GM20000 (cell line): ENCODE results near the gene IFNA4.
A peak's percentile ranks its signal among the peaks of the same experiment; 100 is the strongest.
"Not testable (repeated sequence)": the region's sequence is repeated elsewhere in the genome, so short reads cannot be mapped to it uniquely, and the experiment has no call there.

Experiments used
- DNase-seq: peaks from one replicate; pipeline ENCODE4 v3.0.0; 2012; ENCODE audit warnings: low spot score
- TF ChIP-seq, protein P1 (sequence below): IDR thresholded peaks from 2 replicates; pipeline ENCODE4 v1.5.1; 2012; ENCODE audit warnings: mild to moderate bottlenecking, control low read depth; ENCODE audit errors: extremely low read depth, missing control alignments

The IFNA4 gene

DNA sequence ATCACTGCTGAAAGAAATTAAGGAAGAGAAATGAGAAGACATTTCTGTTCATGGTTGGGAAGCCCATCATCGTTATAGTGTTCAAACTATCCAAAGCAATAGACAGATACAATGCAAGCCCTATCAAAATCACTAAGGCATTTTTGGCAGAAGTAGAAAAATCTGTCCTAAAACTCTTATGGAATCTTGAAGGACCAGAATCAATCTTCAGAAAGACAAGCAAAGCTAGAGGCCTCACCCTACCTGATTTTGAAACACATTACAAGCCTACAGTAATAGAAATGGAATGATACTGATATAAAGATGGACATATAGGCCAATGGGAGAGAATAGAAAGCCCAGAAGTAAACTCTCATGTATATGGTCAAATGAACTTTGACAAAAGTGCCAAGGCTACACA lies 16.0 kb downstream of the IFNA4 start:
- TF ChIP-seq, protein P1, sequence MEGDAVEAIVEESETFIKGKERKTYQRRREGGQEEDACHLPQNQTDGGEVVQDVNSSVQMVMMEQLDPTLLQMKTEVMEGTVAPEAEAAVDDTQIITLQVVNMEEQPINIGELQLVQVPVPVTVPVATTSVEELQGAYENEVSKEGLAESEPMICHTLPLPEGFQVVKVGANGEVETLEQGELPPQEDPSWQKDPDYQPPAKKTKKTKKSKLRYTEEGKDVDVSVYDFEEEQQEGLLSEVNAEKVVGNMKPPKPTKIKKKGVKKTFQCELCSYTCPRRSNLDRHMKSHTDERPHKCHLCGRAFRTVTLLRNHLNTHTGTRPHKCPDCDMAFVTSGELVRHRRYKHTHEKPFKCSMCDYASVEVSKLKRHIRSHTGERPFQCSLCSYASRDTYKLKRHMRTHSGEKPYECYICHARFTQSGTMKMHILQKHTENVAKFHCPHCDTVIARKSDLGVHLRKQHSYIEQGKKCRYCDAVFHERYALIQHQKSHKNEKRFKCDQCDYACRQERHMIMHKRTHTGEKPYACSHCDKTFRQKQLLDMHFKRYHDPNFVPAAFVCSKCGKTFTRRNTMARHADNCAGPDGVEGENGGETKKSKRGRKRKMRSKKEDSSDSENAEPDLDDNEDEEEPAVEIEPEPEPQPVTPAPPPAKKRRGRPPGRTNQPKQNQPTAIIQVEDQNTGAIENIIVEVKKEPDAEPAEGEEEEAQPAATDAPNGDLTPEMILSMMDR, result no peak
- DNase-seq, result no peak

DNA sequence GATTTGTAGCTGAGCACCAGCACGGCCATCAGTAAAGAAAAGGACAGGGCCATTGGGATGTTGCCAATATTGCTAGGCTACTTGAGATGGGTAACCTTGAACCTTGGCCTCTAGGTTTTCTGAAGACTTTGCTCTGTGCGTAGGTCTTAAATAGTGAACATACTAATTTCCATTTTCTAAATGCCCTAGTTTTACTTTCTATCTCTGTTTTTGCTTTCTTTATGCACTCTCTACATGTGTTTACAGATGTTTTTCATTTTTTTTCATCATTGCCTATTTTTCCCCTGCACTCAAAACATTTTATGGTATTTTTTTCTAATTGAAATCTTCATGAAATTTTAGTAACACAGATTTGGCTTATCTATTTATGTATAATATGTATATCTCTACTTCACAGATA lies 20.8 kb downstream of the IFNA4 start, which contains the start of gene IFNA21:
Gene IFNA21 (minus strand): TSS at position 101 of the 400 bp plus-strand sequence. CDS start 48 bp downstream, at position 53.
- not testable (repeated sequence) for DNase-seq

DNA sequence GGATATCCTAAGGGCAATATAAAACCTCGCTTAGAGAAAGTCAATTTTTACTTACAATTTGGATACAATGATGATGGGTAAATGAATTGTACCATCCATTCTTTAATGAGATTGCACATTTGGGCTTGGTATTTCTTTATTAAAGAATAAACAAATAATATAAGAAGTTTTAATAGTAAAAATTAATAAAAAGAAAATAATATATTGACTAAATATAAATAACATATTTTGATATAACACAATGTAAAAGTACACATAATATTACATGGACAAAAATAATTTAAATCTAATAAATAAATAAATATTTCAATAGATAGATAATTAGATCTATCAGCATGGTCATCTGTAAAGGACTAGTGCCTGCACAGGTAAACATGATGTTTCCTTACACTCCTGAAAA lies 21.9 kb downstream of the IFNA4 start:
- TF ChIP-seq, protein P1, result no peak
- no peak for DNase-seq

DNA sequence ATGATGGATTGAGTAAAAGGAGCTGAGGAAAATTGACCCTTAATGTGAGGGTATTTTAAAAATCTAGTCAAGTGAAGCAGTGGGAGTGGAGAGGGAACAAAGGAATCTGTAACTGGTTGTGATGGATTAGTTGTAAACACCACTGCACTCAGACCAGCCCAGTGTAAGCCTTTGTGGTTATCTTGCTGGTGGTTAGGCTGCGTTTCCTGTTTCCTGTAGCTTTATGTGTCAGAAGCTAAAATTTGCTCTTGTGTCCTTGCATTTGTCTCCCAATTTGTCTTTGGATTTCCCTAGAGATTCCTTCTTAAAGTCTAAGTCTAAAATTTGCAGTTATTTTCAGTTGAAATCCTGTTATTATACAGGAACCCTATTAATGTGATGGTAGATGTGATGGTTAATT lies 27.2 kb downstream of the IFNA4 start:
- TF ChIP-seq, protein P1, result no peak

DNA sequence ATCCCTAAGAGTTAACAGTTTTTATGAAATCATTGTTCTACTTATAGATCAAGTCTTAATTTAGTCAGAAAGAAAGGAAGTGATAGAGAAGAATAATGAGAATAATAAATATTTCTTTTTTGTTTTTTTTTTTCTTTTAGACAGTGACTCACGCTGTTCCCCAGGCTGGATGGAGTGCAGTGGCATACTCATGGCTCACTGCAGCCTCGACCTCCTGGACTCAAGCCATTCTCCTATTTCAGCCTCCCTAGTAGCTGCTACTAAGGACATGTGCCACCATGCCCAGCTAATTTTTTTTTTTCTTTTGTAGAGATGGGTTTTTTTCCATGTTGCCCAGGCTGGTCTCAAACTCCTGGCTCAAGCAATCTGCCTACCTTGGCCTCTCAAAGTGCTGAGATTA lies 31.9 kb downstream of the IFNA4 start:
- DNase-seq, result no peak
- TF ChIP-seq, protein P1, result no peak

More for the DNA sequence above, 27.2 kb downstream of the IFNA4 start:
- DNase-seq, result peak; percentile 25

DNA sequence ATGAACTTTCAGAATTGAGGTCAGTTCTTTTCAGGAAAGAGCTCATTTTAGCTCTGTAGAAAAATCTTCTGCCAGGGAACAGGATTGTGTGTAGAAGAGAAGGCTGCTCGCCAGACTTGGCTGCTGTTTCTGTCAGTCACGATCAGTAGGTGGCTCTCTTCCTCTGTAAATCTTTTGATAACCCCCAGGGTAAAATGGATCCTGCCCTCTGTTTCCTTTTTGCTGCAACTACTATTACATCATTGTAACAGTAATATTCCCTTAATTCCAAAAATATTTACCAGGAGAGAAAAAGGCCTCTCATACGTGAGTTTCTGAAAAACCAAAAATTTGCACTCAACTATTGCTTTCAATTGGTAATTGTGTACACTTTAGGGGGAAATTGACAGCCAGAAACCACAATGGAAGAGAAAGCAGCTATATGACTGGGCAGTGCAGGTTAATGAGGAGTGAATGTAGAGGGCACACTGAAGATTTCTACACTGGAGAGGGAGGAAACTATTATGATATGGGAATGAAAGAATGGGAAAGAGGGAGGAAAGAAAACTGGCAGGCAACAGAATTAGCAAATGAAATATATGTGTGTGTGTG lies 33.3 kb downstream of the IFNA4 start:
- DNase-seq, result peak; percentile 38
- TF ChIP-seq, protein P1, result peak; percentile 15

DNA sequence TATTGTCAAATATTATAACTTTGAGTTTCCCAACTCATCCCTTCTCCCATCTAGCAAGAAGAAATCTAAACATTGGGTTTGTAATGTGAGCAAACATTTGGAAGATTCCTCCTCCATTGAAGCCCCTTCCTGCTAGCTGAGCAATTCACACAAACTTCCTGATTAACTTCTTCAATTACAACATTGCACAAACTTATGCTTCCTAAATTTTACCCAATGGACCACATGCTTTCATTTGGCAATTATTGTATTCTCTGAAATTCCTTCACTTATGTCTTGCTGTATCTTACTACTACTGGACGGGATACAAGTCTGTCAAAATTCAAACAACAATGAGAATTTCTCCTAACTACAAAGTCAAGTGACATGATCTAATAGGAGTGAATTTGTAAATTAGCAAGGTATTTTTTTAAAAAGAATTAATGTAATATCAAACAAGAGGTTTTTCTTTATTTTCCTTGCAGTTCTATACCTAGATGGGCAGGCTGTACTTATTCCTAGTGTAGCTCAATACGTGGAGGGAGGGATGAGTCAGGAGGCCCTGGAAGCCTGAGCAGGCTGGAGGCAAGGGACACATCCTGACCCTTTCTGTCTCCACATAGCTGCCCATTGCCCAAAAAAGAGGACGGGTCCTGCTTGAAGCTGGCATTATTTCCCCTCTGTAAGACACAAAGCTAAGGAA lies 33.9 kb downstream of the IFNA4 start:
- no peak for DNase-seq
- TF ChIP-seq, protein P1, result no peak

DNA sequence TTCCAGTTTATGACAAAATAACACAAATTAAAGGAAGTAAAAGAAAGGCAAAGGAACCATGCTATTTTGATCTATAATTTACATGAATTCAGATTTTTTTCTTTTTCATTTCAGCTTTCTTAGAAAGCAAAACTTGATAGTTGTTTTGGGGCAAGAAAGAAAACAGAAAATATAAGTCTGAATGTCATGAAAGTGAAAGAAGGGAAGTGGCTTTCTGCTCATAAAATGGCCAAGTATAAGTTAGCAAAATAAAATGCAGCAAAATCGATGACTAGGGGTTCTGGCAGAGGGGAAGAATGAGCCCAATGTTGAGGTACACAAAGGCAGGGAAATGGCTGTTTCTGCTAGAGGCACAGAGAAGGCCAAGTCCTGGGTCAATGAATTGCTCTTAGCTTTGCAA lies 42.8 kb downstream of the IFNA4 start:
- no peak for DNase-seq
- TF ChIP-seq, protein P1, result no peak
